SK-N-SH treated with all-trans-retinoic acid at 6 μM for 48 hours (cell line): ENCODE data around the gene CLEC11A.

Source experiments
- ATAC-seq: fragments of 200-7000 bp; cut with Tn5 transposase; 3 replicates; pipeline ENCODE4 v1.9.1; 2020; ENCODE audit warnings: mild to moderate bottlenecking, moderate library complexity
- ARNTL ChIP-seq: fragments of 450-650 bp; formaldehyde crosslinking; IDR thresholded peaks from 2 replicates; pipeline ENCODE4 v1.5.0; 2020; ENCODE audit warnings: low read depth, mild to moderate bottlenecking, moderate library complexity, borderline replicate concordance
- BACH2 ChIP-seq: fragments of 250-450 bp; sonication (Bioruptor Pico); IDR thresholded peaks from 2 replicates; pipeline ENCODE4 v1.9.0; 2021; ENCODE audit warnings: mild to moderate bottlenecking, borderline replicate concordance
- CREB5 ChIP-seq: fragments of 250-450 bp; sonication (Bioruptor Pico); IDR thresholded peaks from 2 replicates; pipeline ENCODE4 v1.5.1; 2020; ENCODE audit warnings: low read depth, mild to moderate bottlenecking, moderate library complexity
- CSDC2 ChIP-seq: fragments of 250-450 bp; sonication (Bioruptor Pico); IDR thresholded peaks from 2 replicates; pipeline ENCODE4 v1.5.0; 2020; ENCODE audit warnings: mild to moderate bottlenecking, moderate library complexity
- ESRRG ChIP-seq: fragments of 250-450 bp; sonication (Bioruptor Pico); IDR thresholded peaks from 2 replicates; pipeline ENCODE4 v1.6.1; 2021; ENCODE audit warnings: mild to moderate bottlenecking
- GLIS3 ChIP-seq: fragments of 250-450 bp; sonication (Bioruptor Pico); IDR thresholded peaks from 2 replicates; pipeline ENCODE4 v1.5.0; 2020; ENCODE audit warnings: mild to moderate bottlenecking, moderate library complexity
- ISL1 ChIP-seq: fragments of 250-450 bp; sonication (Bioruptor Pico); IDR thresholded peaks from 2 replicates; pipeline ENCODE4 v2.1.2; 2022; ENCODE audit warnings: mild to moderate bottlenecking, moderate library complexity
- OSR1 ChIP-seq: fragments of 250-450 bp; sonication (Bioruptor Pico); IDR thresholded peaks from 2 replicates; pipeline ENCODE4 v1.8.0; 2022; ENCODE audit warnings: moderate library complexity, mild to moderate bottlenecking, inconsistent platforms
- PATZ1 ChIP-seq: fragments of 250-450 bp; sonication (Bioruptor Pico); IDR thresholded peaks from 2 replicates; pipeline ENCODE4 v1.8.0; 2020; ENCODE audit warnings: mild to moderate bottlenecking, moderate library complexity, borderline replicate concordance
- RARB ChIP-seq: fragments of 250-450 bp; sonication (Bioruptor Pico); IDR thresholded peaks from 2 replicates; pipeline ENCODE4 v1.8.0; 2021; ENCODE audit warnings: mild to moderate bottlenecking, moderate library complexity
- SNAI2 ChIP-seq: fragments of 250-450 bp; sonication (Bioruptor Pico); IDR thresholded peaks from 2 replicates; pipeline ENCODE4 v1.5.0; 2020; ENCODE audit warnings: mild to moderate bottlenecking, moderate library complexity
- TCF4 ChIP-seq: fragments of 250-450 bp; sonication (Bioruptor Pico); IDR thresholded peaks from 2 replicates; pipeline ENCODE4 v1.8.0; 2021; ENCODE audit warnings: mild to moderate bottlenecking, moderate library complexity, borderline replicate concordance
- TOX ChIP-seq: fragments of 250-450 bp; sonication (Bioruptor Pico); IDR thresholded peaks from 2 replicates; pipeline ENCODE4 v1.8.0; 2021; ENCODE audit warnings: mild to moderate bottlenecking, moderate library complexity, borderline replicate concordance
- TSHZ2 ChIP-seq: fragments of 250-450 bp; sonication (Bioruptor Pico); IDR thresholded peaks from 2 replicates; pipeline ENCODE4 v1.5.0; 2020; ENCODE audit warnings: mild to moderate bottlenecking, moderate library complexity
- ZC3H10 ChIP-seq: fragments of 250-450 bp; sonication (Bioruptor Pico); IDR thresholded peaks from 2 replicates; pipeline ENCODE4 v1.5.1; 2021; ENCODE audit warnings: mild to moderate bottlenecking, moderate library complexity
- ZFP3 ChIP-seq: fragments of 250-450 bp; sonication (Bioruptor Pico); IDR thresholded peaks from 2 replicates; pipeline ENCODE4 v1.5.0; 2020; ENCODE audit warnings: mild to moderate bottlenecking, moderate library complexity
- ZNF565 ChIP-seq: fragments of 450-650 bp; formaldehyde crosslinking; conservative IDR thresholded peaks from 2 replicates; pipeline ENCODE4 v1.5.0; 2020; ENCODE audit warnings: low read depth, mild to moderate bottlenecking, moderate library complexity
- ZNF70 ChIP-seq: fragments of 450-650 bp; formaldehyde crosslinking; IDR thresholded peaks from 2 replicates; pipeline ENCODE4 v1.5.0; 2020; ENCODE audit warnings: mild to moderate bottlenecking, moderate library complexity
- TF ChIP-seq, protein P1 (sequence below): fragments of 250-450 bp; sonication (Bioruptor Pico); IDR thresholded peaks from 2 replicates; pipeline ENCODE4 v1.8.0; 2021; ENCODE audit warnings: low read depth, mild to moderate bottlenecking, moderate library complexity, borderline replicate concordance
- TF ChIP-seq, protein P2 (sequence below): fragments of 250-450 bp; sonication (Bioruptor Pico); IDR thresholded peaks from 2 replicates; pipeline ENCODE4 v1.5.1; 2021; ENCODE audit warnings: mild to moderate bottlenecking, moderate library complexity

The CLEC11A gene

DNA sequence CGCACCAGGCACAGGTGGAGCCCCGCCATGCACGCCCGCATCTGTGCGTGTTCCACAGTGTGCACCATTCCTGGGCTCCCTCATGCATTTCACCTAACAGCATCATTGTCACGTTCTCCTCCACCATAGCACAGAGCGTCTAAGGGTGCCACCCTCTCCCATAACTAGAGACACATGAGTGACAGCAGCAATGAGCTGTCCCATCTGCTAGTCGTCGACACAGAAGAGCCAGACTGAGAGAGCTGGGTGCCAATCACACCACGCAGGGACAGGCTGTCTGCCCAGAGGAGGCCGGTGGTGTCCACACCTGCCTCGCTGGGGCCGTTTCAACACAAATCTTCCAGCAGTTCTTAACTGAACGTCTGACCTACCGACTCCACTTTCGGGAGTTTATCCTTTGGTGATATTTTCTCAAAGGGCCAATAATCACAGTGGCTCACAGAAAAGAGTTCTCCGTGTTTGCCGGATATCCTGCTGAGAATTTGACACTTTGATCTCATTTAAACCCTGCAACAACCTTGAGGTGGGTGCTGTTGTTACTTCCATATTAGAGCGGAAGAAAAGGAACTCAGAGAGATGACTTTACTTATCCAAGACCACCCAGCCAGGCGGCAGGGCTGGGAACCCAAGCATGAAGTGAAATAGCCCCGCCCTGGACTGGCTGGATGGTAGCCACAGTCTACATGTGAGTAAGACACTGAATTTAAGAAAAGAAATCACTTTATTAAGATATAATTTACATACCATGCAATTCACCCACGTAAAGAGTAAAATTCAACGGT, 16.2 kb downstream of the CLEC11A start (continued):
- TF ChIP-seq TSHZ2 (CRISPR knock-in tag) = no peak
- TF ChIP-seq, protein P1, sequence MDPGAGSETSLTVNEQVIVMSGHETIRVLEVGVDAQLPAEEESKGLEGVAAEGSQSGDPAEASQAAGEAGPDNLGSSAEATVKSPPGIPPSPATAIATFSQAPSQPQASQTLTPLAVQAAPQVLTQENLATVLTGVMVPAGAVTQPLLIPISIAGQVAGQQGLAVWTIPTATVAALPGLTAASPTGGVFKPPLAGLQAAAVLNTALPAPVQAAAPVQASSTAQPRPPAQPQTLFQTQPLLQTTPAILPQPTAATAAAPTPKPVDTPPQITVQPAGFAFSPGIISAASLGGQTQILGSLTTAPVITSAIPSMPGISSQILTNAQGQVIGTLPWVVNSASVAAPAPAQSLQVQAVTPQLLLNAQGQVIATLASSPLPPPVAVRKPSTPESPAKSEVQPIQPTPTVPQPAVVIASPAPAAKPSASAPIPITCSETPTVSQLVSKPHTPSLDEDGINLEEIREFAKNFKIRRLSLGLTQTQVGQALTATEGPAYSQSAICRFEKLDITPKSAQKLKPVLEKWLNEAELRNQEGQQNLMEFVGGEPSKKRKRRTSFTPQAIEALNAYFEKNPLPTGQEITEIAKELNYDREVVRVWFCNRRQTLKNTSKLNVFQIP (CRISPR knock-in tag) = no peak
- no peak for TF ChIP-seq ESRRG (CRISPR knock-in tag)
- no peak for TF ChIP-seq CREB5
- TF ChIP-seq TCF4 (CRISPR knock-in tag) = no peak
- no peak for TF ChIP-seq TOX (CRISPR knock-in tag)
- no peak for TF ChIP-seq OSR1 (CRISPR knock-in tag)

DNA sequence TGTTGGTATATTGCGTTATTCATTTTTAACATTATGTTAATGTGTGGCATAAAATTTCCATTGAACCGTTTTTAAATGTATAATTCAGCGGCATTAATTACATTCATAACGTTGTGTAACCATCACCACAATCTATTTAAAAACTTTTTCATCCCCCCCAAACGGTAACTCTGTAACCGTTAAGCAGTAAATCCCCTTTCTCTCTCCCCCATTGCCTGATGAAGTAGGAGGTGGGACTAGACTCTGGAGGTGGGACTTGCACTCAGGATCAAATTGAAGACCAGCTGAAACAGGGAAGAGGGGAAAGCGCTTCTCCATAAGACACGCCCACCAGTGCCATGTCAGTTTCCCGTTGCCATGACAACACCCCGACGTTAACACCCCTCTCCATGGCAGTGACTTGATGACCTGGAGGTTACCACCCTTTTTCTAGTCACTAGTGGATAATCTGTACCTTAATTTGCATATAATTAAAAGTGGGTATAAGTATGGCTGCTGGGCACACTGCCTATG, 16.8 kb downstream of the CLEC11A start:
- no peak for ATAC-seq
- TF ChIP-seq ZNF70 (CRISPR knock-in tag) = no peak
- TF ChIP-seq CSDC2 (CRISPR knock-in tag) = no peak
- no peak for TF ChIP-seq BACH2 (CRISPR knock-in tag)
- no peak for TF ChIP-seq ZNF565 (CRISPR knock-in tag)
- no peak for TF ChIP-seq ISL1
- TF ChIP-seq, protein P2, sequence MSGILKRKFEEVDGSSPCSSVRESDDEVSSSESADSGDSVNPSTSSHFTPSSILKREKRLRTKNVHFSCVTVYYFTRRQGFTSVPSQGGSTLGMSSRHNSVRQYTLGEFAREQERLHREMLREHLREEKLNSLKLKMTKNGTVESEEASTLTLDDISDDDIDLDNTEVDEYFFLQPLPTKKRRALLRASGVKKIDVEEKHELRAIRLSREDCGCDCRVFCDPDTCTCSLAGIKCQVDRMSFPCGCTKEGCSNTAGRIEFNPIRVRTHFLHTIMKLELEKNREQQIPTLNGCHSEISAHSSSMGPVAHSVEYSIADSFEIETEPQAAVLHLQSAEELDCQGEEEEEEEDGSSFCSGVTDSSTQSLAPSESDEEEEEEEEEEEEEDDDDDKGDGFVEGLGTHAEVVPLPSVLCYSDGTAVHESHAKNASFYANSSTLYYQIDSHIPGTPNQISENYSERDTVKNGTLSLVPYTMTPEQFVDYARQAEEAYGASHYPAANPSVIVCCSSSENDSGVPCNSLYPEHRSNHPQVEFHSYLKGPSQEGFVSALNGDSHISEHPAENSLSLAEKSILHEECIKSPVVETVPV (CRISPR knock-in tag) = no peak
- no peak for TF ChIP-seq TOX (CRISPR knock-in tag)
- no peak for TF ChIP-seq TSHZ2 (CRISPR knock-in tag)
- TF ChIP-seq, protein P1 (CRISPR knock-in tag) = no peak
- no peak for TF ChIP-seq SNAI2
- TF ChIP-seq ZC3H10 (CRISPR knock-in tag) = no peak
- TF ChIP-seq GLIS3 (CRISPR knock-in tag) = no peak
- no peak for TF ChIP-seq ARNTL (CRISPR knock-in tag)
- TF ChIP-seq PATZ1 (CRISPR knock-in tag) = no peak
- no peak for TF ChIP-seq OSR1 (CRISPR knock-in tag)
- no peak for TF ChIP-seq ZFP3 (CRISPR knock-in tag)
- TF ChIP-seq RARB (CRISPR knock-in tag) = no peak
